Measurements from ENCODE around the gene TSPAN18. TPM values are rescaled to one million over a fixed set of nuclear protein-coding genes. Genes with fewer than 3 reads are reported as not detected.

The TSPAN18 gene
- total RNA-seq (10 to 100 TPM; 17.1 to 19.3 TPM), polyA plus RNA-seq (10 to 100 TPM in 1 of 2 donors, 1 to 10 TPM in 1; 7.3 to 48.6 TPM)

- no peaks in the 10 kb centered on the region for H3K27me3 ChIP-seq (ENCODE audit: insufficient read depth, low read length)
- H3K9me3 Mint-ChIP-seq, result peaks cover 0 to 2% (median 0%) of the 10 kb centered on the region in 8 donors
- peak within 1 kb of the TSS; percentile 91 to 96 (median 94) for H3K27ac Mint-ChIP-seq
- H3K36me3 ChIP-seq (ENCODE audit: insufficient read depth, low read length), result no peaks in the 10 kb centered on the region
- no peaks in the 10 kb centered on the region for H3K9me3 ChIP-seq (ENCODE audit: control insufficient read depth in 1 of 2, low read length in 2 of 2)
- peaks cover 35 to 55% (median 47%) of the 10 kb centered on the region in 4 donors for H3K4me1 Mint-ChIP-seq
- intact Hi-C loops (cut with micrococcal nuclease), result loop anchor here (2.0 to 5.0 kb wide), 2 partner anchors 106 to 159 kb away; partner anchors contain the start of gene CD82
- peaks cover 0 to 13% of the 10 kb centered on the region in 2 donors for H3K36me3 Mint-ChIP-seq
- H3K4me3 ChIP-seq (ENCODE audit: low read length in 2 of 2), result peak within 1 kb of the TSS; percentile 17 to 74
- DNase-seq, result peak; percentile 33 to 73 (median 46)
- H3K27me3 Mint-ChIP-seq, result no peaks in the 10 kb centered on the region
- ChIA-PET CTCF (ENCODE audit: partially characterized antibody) (interaction anchor here (0.6 to 3.6 kb wide), 10 partner anchors 9 to 185 kb away, joined by 3 to 14 read pairs (median 4); no protein-coding TSS in a partner anchor), POLR2A (ENCODE audit: partially characterized antibody) (interaction anchor here (0.9 to 2.1 kb wide), 8 partner anchors 10 to 158 kb away, joined by 3 to 15 read pairs (median 3); no protein-coding TSS in a partner anchor)
- H3K4me1 ChIP-seq (ENCODE audit: insufficient read depth, low read length), result peaks cover 46% of the 10 kb centered on the region
- peak within 1 kb of the TSS; percentile 86 to 96 (median 93) for H3K4me3 Mint-ChIP-seq
- peak within 1 kb of the TSS; percentile 66 for H3K27ac ChIP-seq (ENCODE audit: low read depth, low read length)
Measured at GRCh38 chr11:44726283-44727113, at the start of gene TSPAN18. Gene TSPAN18 (plus strand): TSS chr11:44726962. CDS start chr11:44906417, 179,455 bp downstream.

GRCh38 chr11:44680982-44681597 lies 45.7 kb upstream of the TSPAN18 start:
- peak overlapping the region; percentile 44 to 67 for H3K4me3 ChIP-seq (ENCODE audit: low read length in 2 of 2)

GRCh38 chr11:44681698-44682097 lies 45.1 kb upstream of the TSPAN18 start:
- CTCF ChIA-PET (ENCODE audit: partially characterized antibody), result interaction anchor here (1.0 to 1.3 kb wide), 5 partner anchors 12 to 246 kb away, joined by 3 to 4 read pairs (median 3); partner anchors contain the start of gene TSPAN18
- Histone ChIP-seq H3K27ac (ENCODE audit: low read depth, low read length) (peak overlapping the region; percentile 48), H3K27me3 (ENCODE audit: insufficient read depth, low read length) (no peaks in the 10 kb centered on the region), H3K4me1 (ENCODE audit: insufficient read depth, low read length) (peaks cover 52% of the 10 kb centered on the region), H3K9me3 (ENCODE audit: control insufficient read depth in 1 of 2, low read length in 2 of 2) (no peaks in the 10 kb centered on the region), H3K36me3 (ENCODE audit: insufficient read depth, low read length) (no peaks in the 10 kb centered on the region), H3K4me3 (ENCODE audit: low read length in 2 of 2) (peak overlapping the region; percentile 44 to 67)
- intact Hi-C loops (cut with micrococcal nuclease), result loop anchor here (1.0 to 2.0 kb wide), 2 partner anchors 47 to 116 kb away; partner anchors contain the start of gene CD82
- Mint-ChIP-seq H3K9me3 (peaks cover 0 to 2% (median 0%) of the 10 kb centered on the region in 8 donors), H3K4me3 (peak overlapping the region; percentile 70 to 91 (median 88)), H3K27me3 (no peaks in the 10 kb centered on the region), H3K27ac (peak overlapping the region; percentile 49 to 95 (median 84)), H3K4me1 (peaks cover 47 to 76% (median 60%) of the 10 kb centered on the region in 4 donors), H3K36me3 (no peaks in the 10 kb centered on the region)
- POLR2A ChIA-PET (ENCODE audit: partially characterized antibody), result interaction anchor here (0.8 to 2.1 kb wide), 8 partner anchors 11 to 400 kb away, joined by 3 to 15 read pairs (median 4); partner anchors contain the start of gene TSPAN18
- no peak for DNase-seq

More at GRCh38 chr11:44680982-44681597, 45.7 kb upstream of the TSPAN18 start:
- H3K36me3 ChIP-seq (ENCODE audit: insufficient read depth, low read length), result no peaks in the 10 kb centered on the region
- H3K9me3 ChIP-seq (ENCODE audit: control insufficient read depth in 1 of 2, low read length in 2 of 2), result no peaks in the 10 kb centered on the region
- Mint-ChIP-seq H3K9me3 (peaks cover 0 to 2% (median 0%) of the 10 kb centered on the region in 8 donors), H3K27me3 (no peaks in the 10 kb centered on the region), H3K27ac (peak overlapping the region; percentile 49 to 95 (median 84)), H3K36me3 (no peaks in the 10 kb centered on the region), H3K4me3 (peak overlapping the region; percentile 70 to 91 (median 88)), H3K4me1 (peaks cover 43 to 75% (median 54%) of the 10 kb centered on the region in 4 donors)
- intact Hi-C loops (cut with micrococcal nuclease), result loop anchor here (1.0 to 2.0 kb wide), 2 partner anchors 48 to 116 kb away; partner anchors contain the start of gene CD82
- no peaks in the 10 kb centered on the region for H3K27me3 ChIP-seq (ENCODE audit: insufficient read depth, low read length)
- ChIA-PET CTCF (ENCODE audit: partially characterized antibody) (interaction anchor here (1.0 to 1.5 kb wide), 6 partner anchors 13 to 247 kb away, joined by 3 to 4 read pairs (median 3); partner anchors contain the start of gene TSPAN18), POLR2A (ENCODE audit: partially characterized antibody) (interaction anchor here (0.8 to 2.1 kb wide), 9 partner anchors 11 to 401 kb away, joined by 3 to 15 read pairs (median 4); partner anchors contain the start of gene TSPAN18)
- peaks cover 52% of the 10 kb centered on the region for H3K4me1 ChIP-seq (ENCODE audit: insufficient read depth, low read length)
- H3K27ac ChIP-seq (ENCODE audit: low read depth, low read length), result peak overlapping the region; percentile 48
- peak; percentile 66 to 78 (median 69) for DNase-seq

GRCh38 chr11:44684859-44685281 lies 41.9 kb upstream of the TSPAN18 start:
- ChIA-PET CTCF (ENCODE audit: partially characterized antibody) (no interaction called here), POLR2A (ENCODE audit: partially characterized antibody) (no interaction called here)
- Mint-ChIP-seq H3K27me3 (no peaks in the 10 kb centered on the region), H3K36me3 (no peaks in the 10 kb centered on the region), H3K27ac (peak overlapping the region in 2 of 7 donors; percentile 43 to 50), H3K4me1 (peaks cover 48 to 66% (median 57%) of the 10 kb centered on the region in 4 donors), H3K9me3 (peaks cover 0 to 3% (median 0%) of the 10 kb centered on the region in 8 donors), H3K4me3 (no peak overlapping the region)
- DNase-seq, result no peak
- Histone ChIP-seq H3K27me3 (ENCODE audit: insufficient read depth, low read length) (no peaks in the 10 kb centered on the region), H3K36me3 (ENCODE audit: insufficient read depth, low read length) (no peaks in the 10 kb centered on the region), H3K27ac (ENCODE audit: low read depth, low read length) (no peak overlapping the region), H3K9me3 (ENCODE audit: control insufficient read depth in 1 of 2, low read length in 2 of 2) (no peaks in the 10 kb centered on the region), H3K4me3 (ENCODE audit: low read length in 2 of 2) (no peak overlapping the region), H3K4me1 (ENCODE audit: insufficient read depth, low read length) (peaks cover 52% of the 10 kb centered on the region)
- intact Hi-C loops (cut with micrococcal nuclease), result no loop called here

GRCh38 chr11:44687388-44687787 lies 39.4 kb upstream of the TSPAN18 start:
- H3K9me3 ChIP-seq (ENCODE audit: control insufficient read depth in 1 of 2, low read length in 2 of 2), result no peaks in the 10 kb centered on the region
- peak overlapping the region in 2 of 8 donors; percentile 24 to 31 for H3K4me3 Mint-ChIP-seq
- no peaks in the 10 kb centered on the region for H3K36me3 Mint-ChIP-seq
- H3K27me3 ChIP-seq (ENCODE audit: insufficient read depth, low read length), result no peaks in the 10 kb centered on the region
- H3K4me1 Mint-ChIP-seq, result peaks cover 29 to 41% (median 34%) of the 10 kb centered on the region in 4 donors
- ChIA-PET POLR2A (ENCODE audit: partially characterized antibody) (no interaction called here), CTCF (ENCODE audit: partially characterized antibody) (interaction anchor here (1.0 to 1.8 kb wide), 2 partner anchors 36 to 88 kb away, joined by 3 to 5 read pairs; no protein-coding TSS in a partner anchor)
- peak overlapping the region in 6 of 7 donors; percentile 23 to 82 (median 45) for H3K27ac Mint-ChIP-seq
- no peak for DNase-seq
- H3K9me3 Mint-ChIP-seq, result peaks cover 0 to 3% (median 0%) of the 10 kb centered on the region in 8 donors
- intact Hi-C loops (cut with micrococcal nuclease), result no loop called here
- H3K27me3 Mint-ChIP-seq, result no peaks in the 10 kb centered on the region
- H3K27ac ChIP-seq (ENCODE audit: low read depth, low read length), result no peak overlapping the region
- no peak overlapping the region for H3K4me3 ChIP-seq (ENCODE audit: low read length in 2 of 2)
- H3K4me1 ChIP-seq (ENCODE audit: insufficient read depth, low read length), result peaks cover 27% of the 10 kb centered on the region
- no peaks in the 10 kb centered on the region for H3K36me3 ChIP-seq (ENCODE audit: insufficient read depth, low read length)

GRCh38 chr11:44689265-44689664 lies 37.5 kb upstream of the TSPAN18 start:
- peaks cover 19 to 38% (median 26%) of the 10 kb centered on the region in 4 donors for H3K4me1 Mint-ChIP-seq
- Histone ChIP-seq H3K4me1 (ENCODE audit: insufficient read depth, low read length) (peaks cover 22% of the 10 kb centered on the region), H3K9me3 (ENCODE audit: control insufficient read depth in 1 of 2, low read length in 2 of 2) (no peaks in the 10 kb centered on the region), H3K27ac (ENCODE audit: low read depth, low read length) (no peak overlapping the region), H3K36me3 (ENCODE audit: insufficient read depth, low read length) (no peaks in the 10 kb centered on the region), H3K27me3 (ENCODE audit: insufficient read depth, low read length) (no peaks in the 10 kb centered on the region), H3K4me3 (ENCODE audit: low read length in 2 of 2) (no peak overlapping the region)
- no peak for DNase-seq
- POLR2A ChIA-PET (ENCODE audit: partially characterized antibody), result no interaction called here
- H3K27me3 Mint-ChIP-seq, result no peaks in the 10 kb centered on the region
- CTCF ChIA-PET (ENCODE audit: partially characterized antibody), result no interaction called here
- H3K4me3 Mint-ChIP-seq, result no peak overlapping the region
- H3K36me3 Mint-ChIP-seq, result no peaks in the 10 kb centered on the region
- intact Hi-C loops (cut with micrococcal nuclease), result no loop called here
- H3K27ac Mint-ChIP-seq, result peak overlapping the region in 1 of 7 donors; percentile 46
- H3K9me3 Mint-ChIP-seq, result peaks cover 0 to 3% (median 0%) of the 10 kb centered on the region in 8 donors
